Ascending aorta (tissue), 2 donors: Measurements from ENCODE around the gene EPB41L4B. TPM values are rescaled to one million over a fixed set of nuclear protein-coding genes. Genes with fewer than 3 reads are reported as not detected.

ENCODE experiments used
- DNase-seq, 2 donors: peaks; one replicate each; pipeline ENCODE4 v3.0.0-alpha.2; 2019; ENCODE audit warnings: low spot score in 2 of 2
- H3K27ac ChIP-seq, 2 donors: fragments of 200-600 bp; sonication (generic); one replicate each; pipeline ENCODE4 v1.5.1; 2016 to 2017; ENCODE audit warnings: mild to moderate bottlenecking in 1 of 2
- H3K27me3 ChIP-seq: fragments of 200-600 bp; sonication (generic); one replicate; pipeline ENCODE4 v1.5.1; 2017
- H3K36me3 ChIP-seq, 2 donors: fragments of 200-600 bp; sonication (generic); one replicate each; pipeline ENCODE4 v1.5.1; 2016
- H3K4me1 ChIP-seq, 2 donors: fragments of 200-600 bp; sonication (generic); one replicate each; pipeline ENCODE4 v1.5.1; 2016 to 2017; ENCODE audit warnings: mild to moderate bottlenecking in 1 of 2
- H3K4me3 ChIP-seq, 2 donors: fragments of 200-600 bp; sonication (generic); one replicate each; pipeline ENCODE4 v1.5.1; 2016 to 2017; ENCODE audit warnings: mild to moderate bottlenecking in 1 of 2
- H3K9me3 ChIP-seq, 2 donors: fragments of 200-600 bp; sonication (generic); one replicate each; pipeline ENCODE4 v1.5.1; 2016
- intact Hi-C: fragments of 100-400 bp; cut with DNase I; formaldehyde crosslinking; loops from one replicate; pipeline ENCODE4 v1.15.1; 2023
- total RNA-seq: library from RNA; depleted of rRNA; stranded (reverse); fragments of >200 nt; gene quantifications from one replicate; pipeline ENCODE4 v1.1.0, GENCODE V29; 2016
- TF ChIP-seq, protein P1 (sequence below), 3 experiments: fragments of 200-600 bp in 2 of 3; fragments of 450-650 bp in 1 of 3; sonication (generic) in 2 of 3; IDR thresholded peaks; one replicate each; pipeline ENCODE4 v1.5.1; 2016 to 2019; ENCODE audit warnings: antibody characterized with exemption in 3 of 3, mild to moderate bottlenecking in 1 of 3, moderate library complexity in 1 of 3

The EPB41L4B gene
- total RNA-seq, 1 donor from 2014 or later: not detected

DNA sequence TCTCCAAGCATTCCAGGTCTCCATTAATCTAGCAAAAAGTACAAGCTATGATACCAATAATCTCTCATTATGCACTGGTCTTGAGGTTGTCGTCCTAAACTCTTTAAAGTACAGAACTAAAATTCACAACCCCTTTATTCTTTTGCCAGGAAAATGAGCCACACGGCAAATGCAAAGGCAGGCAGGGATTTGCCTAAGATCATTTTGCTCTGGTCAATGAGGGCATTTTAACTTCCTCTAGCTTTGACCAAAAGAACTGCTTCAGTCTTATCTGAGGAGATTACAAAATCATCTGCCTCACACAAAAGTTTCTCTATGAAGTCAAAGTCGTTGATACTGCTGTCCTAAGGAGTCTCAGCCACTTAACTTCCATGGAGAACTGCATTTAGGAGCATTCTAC lies 51.8 kb downstream of the EPB41L4B start:
- H3K9me3 ChIP-seq: no peaks in the 10 kb centered on the region
- no peaks in the 10 kb centered on the region for H3K4me1 ChIP-seq
- H3K4me3 ChIP-seq: no peak overlapping the region
- no peak overlapping the region for H3K27ac ChIP-seq
- TF ChIP-seq, protein P1, sequence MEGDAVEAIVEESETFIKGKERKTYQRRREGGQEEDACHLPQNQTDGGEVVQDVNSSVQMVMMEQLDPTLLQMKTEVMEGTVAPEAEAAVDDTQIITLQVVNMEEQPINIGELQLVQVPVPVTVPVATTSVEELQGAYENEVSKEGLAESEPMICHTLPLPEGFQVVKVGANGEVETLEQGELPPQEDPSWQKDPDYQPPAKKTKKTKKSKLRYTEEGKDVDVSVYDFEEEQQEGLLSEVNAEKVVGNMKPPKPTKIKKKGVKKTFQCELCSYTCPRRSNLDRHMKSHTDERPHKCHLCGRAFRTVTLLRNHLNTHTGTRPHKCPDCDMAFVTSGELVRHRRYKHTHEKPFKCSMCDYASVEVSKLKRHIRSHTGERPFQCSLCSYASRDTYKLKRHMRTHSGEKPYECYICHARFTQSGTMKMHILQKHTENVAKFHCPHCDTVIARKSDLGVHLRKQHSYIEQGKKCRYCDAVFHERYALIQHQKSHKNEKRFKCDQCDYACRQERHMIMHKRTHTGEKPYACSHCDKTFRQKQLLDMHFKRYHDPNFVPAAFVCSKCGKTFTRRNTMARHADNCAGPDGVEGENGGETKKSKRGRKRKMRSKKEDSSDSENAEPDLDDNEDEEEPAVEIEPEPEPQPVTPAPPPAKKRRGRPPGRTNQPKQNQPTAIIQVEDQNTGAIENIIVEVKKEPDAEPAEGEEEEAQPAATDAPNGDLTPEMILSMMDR (IDR thresholded peaks at IDR 0.05): no peak
- no peak for DNase-seq
- no peaks in the 10 kb centered on the region for H3K36me3 ChIP-seq
- no peaks in the 10 kb centered on the region for H3K27me3 ChIP-seq
- intact Hi-C loops: no loop called here

GRCh38 chr9:109267555-109267954 lies 53.3 kb downstream of the EPB41L4B start:
- TF ChIP-seq, protein P1 (IDR thresholded peaks at IDR 0.05): no peak
- Histone ChIP-seq H3K9me3 (no peaks in the 10 kb centered on the region), H3K4me3 (no peak overlapping the region), H3K27ac (no peak overlapping the region), H3K4me1 (no peaks in the 10 kb centered on the region), H3K36me3 (no peaks in the 10 kb centered on the region), H3K27me3 (no peaks in the 10 kb centered on the region)
- intact Hi-C loops: no loop called here
- DNase-seq: no peak

- intact Hi-C loops: no loop called here
- H3K27me3 ChIP-seq: no peaks in the 10 kb centered on the region
- TF ChIP-seq, protein P1 (IDR thresholded peaks at IDR 0.05): no peak
- peak in 1 of 2 donors; percentile 62 for DNase-seq
- H3K4me3 ChIP-seq: no peak overlapping the region
- H3K36me3 ChIP-seq: no peaks in the 10 kb centered on the region
- no peak overlapping the region for H3K27ac ChIP-seq
- no peaks in the 10 kb centered on the region for H3K4me1 ChIP-seq
- no peaks in the 10 kb centered on the region for H3K9me3 ChIP-seq
These were observed 55.8 kb downstream of the EPB41L4B start for GRCh38 chr9:109264877-109265587.

DNA sequence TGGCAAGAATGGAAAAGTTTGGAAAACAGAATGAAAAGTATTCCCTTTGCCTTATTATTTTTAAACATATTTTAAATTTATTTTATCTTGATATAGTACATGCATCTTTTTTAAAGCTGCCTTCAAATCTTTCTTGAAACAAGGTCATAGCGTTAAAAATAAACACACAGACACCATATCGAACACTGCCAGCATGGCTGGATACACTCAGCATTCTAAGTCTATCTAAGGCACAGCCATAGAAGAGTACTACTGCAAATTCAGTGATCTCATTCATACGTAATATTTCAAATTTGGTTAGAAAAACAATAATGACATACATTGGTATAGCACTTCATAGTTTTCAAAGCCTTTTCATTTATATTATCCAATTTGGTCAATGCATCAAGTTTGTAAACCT lies 57.5 kb downstream of the EPB41L4B start:
- Histone ChIP-seq H3K9me3 (no peaks in the 10 kb centered on the region), H3K4me3 (no peak overlapping the region)
- intact Hi-C loops: no loop called here

GRCh38 chr9:109258481-109259302 lies 62.2 kb downstream of the EPB41L4B start:
- intact Hi-C loops: no loop called here
- peaks cover 0 to 11% of the 10 kb centered on the region in 2 donors for H3K4me1 ChIP-seq
- peak in 1 of 2 donors; percentile 21 for DNase-seq
- no peaks in the 10 kb centered on the region for H3K9me3 ChIP-seq
- H3K27me3 ChIP-seq: no peaks in the 10 kb centered on the region
- no peak overlapping the region for H3K4me3 ChIP-seq
- no peaks in the 10 kb centered on the region for H3K36me3 ChIP-seq
- TF ChIP-seq, protein P1 (IDR thresholded peaks at IDR 0.05): no peak
- H3K27ac ChIP-seq: no peak overlapping the region

More for the DNA sequence above, 57.5 kb downstream of the EPB41L4B start:
- Histone ChIP-seq H3K4me1 (no peaks in the 10 kb centered on the region), H3K36me3 (no peaks in the 10 kb centered on the region), H3K27me3 (no peaks in the 10 kb centered on the region), H3K27ac (no peak overlapping the region)
- TF ChIP-seq, protein P1 (IDR thresholded peaks at IDR 0.05): no peak
- no peak for DNase-seq
